H9 (cell line): ENCODE measurements around the gene NCCRP1. TPM values are rescaled to one million over a fixed set of nuclear protein-coding genes. Genes with fewer than 3 reads are reported as not detected.

Experiments
- DNase-seq: peaks from one replicate; pipeline ENCODE4 v3.0.0-alpha.2; 2017
- H2AFZ ChIP-seq: one replicate; pipeline ENCODE4 v1.6.1; 2013; ENCODE audit warnings: mild to moderate bottlenecking, low read length, control low read depth, moderate library complexity
- H2AK5ac ChIP-seq: 2 replicates; pipeline ENCODE4 v1.6.1; 2013; ENCODE audit warnings: low read length, control low read depth, mixed read lengths; ENCODE audit not compliant: insufficient read length
- H2BK120ac ChIP-seq: one replicate; pipeline ENCODE4 v1.6.1; 2013; ENCODE audit warnings: low read depth, mild to moderate bottlenecking, low read length, control low read depth, inconsistent platforms; ENCODE audit not compliant: poor library complexity, severe bottlenecking
- H2BK12ac ChIP-seq: 2 replicates; pipeline ENCODE4 v1.6.1; 2013; ENCODE audit warnings: low read length, control low read depth, mixed read lengths, low read depth; ENCODE audit not compliant: insufficient read length
- H2BK15ac ChIP-seq: 2 replicates; pipeline ENCODE4 v1.6.1; 2013; ENCODE audit warnings: low read depth, low read length, control low read depth
- H2BK20ac ChIP-seq: one replicate; pipeline ENCODE4 v1.6.1; 2013; ENCODE audit warnings: low read depth, mild to moderate bottlenecking, low read length, control low read depth, inconsistent platforms; ENCODE audit not compliant: poor library complexity, severe bottlenecking
- H2BK5ac ChIP-seq: 2 replicates; pipeline ENCODE4 v1.6.1; 2013; ENCODE audit warnings: low read length, control low read depth, mixed read lengths; ENCODE audit not compliant: insufficient read length
- H3K14ac ChIP-seq: 2 replicates; pipeline ENCODE4 v1.6.1; 2013; ENCODE audit warnings: low read length, control low read depth; ENCODE audit not compliant: insufficient read depth
- H3K18ac ChIP-seq: 2 replicates; pipeline ENCODE4 v1.6.1; 2013; ENCODE audit warnings: low read depth, mild to moderate bottlenecking, mixed read lengths, low read length, control low read depth; ENCODE audit not compliant: insufficient read length
- H3K23ac ChIP-seq: 2 replicates; pipeline ENCODE4 v1.6.1; 2013; ENCODE audit warnings: low read length, control low read depth, mixed read lengths, low read depth; ENCODE audit not compliant: insufficient read length
- H3K23me2 ChIP-seq: 2 replicates; pipeline ENCODE4 v1.6.1; 2013; ENCODE audit warnings: low read depth, mild to moderate bottlenecking, mixed read lengths, low read length, control low read depth; ENCODE audit not compliant: insufficient read length, poor library complexity, severe bottlenecking
- H3K27ac ChIP-seq: 2 replicates; pipeline ENCODE4 v1.5.1; 2013; ENCODE audit warnings: low read length, control low read depth, mixed read lengths, low read depth; ENCODE audit not compliant: insufficient read length
- H3K27me3 ChIP-seq: 2 replicates; pipeline ENCODE4 v1.6.1; 2013; ENCODE audit warnings: low read length, control low read depth, inconsistent platforms; ENCODE audit not compliant: insufficient read depth
- H3K4ac ChIP-seq: 2 replicates; pipeline ENCODE4 v1.6.1; 2013; ENCODE audit warnings: low read depth, mild to moderate bottlenecking, control low read depth, inconsistent platforms, low read length, moderate library complexity
- H3K4me1 ChIP-seq: 2 replicates; pipeline ENCODE4 v1.6.1; 2013; ENCODE audit warnings: low read length, control low read depth, inconsistent platforms; ENCODE audit not compliant: insufficient read depth
- H3K4me2 ChIP-seq: 2 replicates; pipeline ENCODE4 v1.6.1; 2013; ENCODE audit warnings: low read length, control low read depth, mixed read lengths; ENCODE audit not compliant: insufficient read length, insufficient read depth
- H3K56ac ChIP-seq: 2 replicates; pipeline ENCODE4 v1.6.1; 2013; ENCODE audit warnings: low read depth, mild to moderate bottlenecking, mixed read lengths, low read length, control low read depth; ENCODE audit not compliant: insufficient read length
- H3K79me1 ChIP-seq: 2 replicates; pipeline ENCODE4 v1.6.1; 2013; ENCODE audit warnings: low read depth, mild to moderate bottlenecking, moderate library complexity, low read length, control low read depth, inconsistent platforms; ENCODE audit not compliant: insufficient read depth, poor library complexity, severe bottlenecking
- H3K79me2 ChIP-seq: 2 replicates; pipeline ENCODE4 v1.6.1; 2013; ENCODE audit warnings: low read length, control low read depth, inconsistent platforms; ENCODE audit not compliant: insufficient read depth
- H3K9ac ChIP-seq: 2 replicates; pipeline ENCODE4 v1.6.1; 2013; ENCODE audit warnings: low read length, control low read depth, mixed read lengths; ENCODE audit not compliant: insufficient read length; ENCODE audit errors: extremely low read depth
- H3K9me3 ChIP-seq: one replicate; pipeline ENCODE4 v1.6.1; 2013; ENCODE audit warnings: low read depth, low read length, inconsistent platforms; ENCODE audit not compliant: control insufficient read depth
- H3T11ph ChIP-seq: one replicate; pipeline ENCODE4 v1.6.1; 2013; ENCODE audit warnings: mild to moderate bottlenecking, low read length, control low read depth, inconsistent platforms
- H4K20me1 ChIP-seq: one replicate; pipeline ENCODE4 v1.6.1; 2013; ENCODE audit not compliant: control insufficient read depth, insufficient read length, insufficient read depth
- H4K5ac ChIP-seq: 2 replicates; pipeline ENCODE4 v1.6.1; 2013; ENCODE audit warnings: low read depth, mild to moderate bottlenecking, mixed read lengths, low read length, control low read depth; ENCODE audit not compliant: insufficient read length
- H4K8ac ChIP-seq: replicated peaks from 2 replicates; pipeline ENCODE4 v1.6.1; 2013; ENCODE audit warnings: low read length, control low read depth, mixed read lengths, low read depth; ENCODE audit not compliant: insufficient read length
- H4K91ac ChIP-seq: 2 replicates; pipeline ENCODE4 v1.6.1; 2013; ENCODE audit warnings: low read depth, mild to moderate bottlenecking, moderate library complexity, mixed read lengths, low read length, control low read depth; ENCODE audit not compliant: insufficient read length
- H3K27ac Mint-ChIP-seq, 3 experiments: 2 replicates in 2 of 3; 3 replicates in 1 of 3; pipeline ENCODE4 v1.8.0; 2020 to 2021; ENCODE audit warnings: mixed read lengths in 3 of 3, mild to moderate bottlenecking in 1 of 3, moderate library complexity in 1 of 3
- H3K27me3 Mint-ChIP-seq: 2 replicates; pipeline ENCODE4 v1.8.0; 2021; ENCODE audit warnings: low read depth, mild to moderate bottlenecking, moderate library complexity, mixed read lengths
- H3K36me3 Mint-ChIP-seq, 3 experiments: 2 replicates in 2 of 3; 3 replicates in 1 of 3; pipeline ENCODE4 v1.8.0; 2020 to 2021; ENCODE audit warnings: low read depth in 3 of 3, mixed read lengths in 3 of 3; ENCODE audit not compliant: insufficient read depth in 1 of 3
- H3K4me1 Mint-ChIP-seq, 2 experiments: 2 replicates each; pipeline ENCODE4 v1.8.0; 2020; ENCODE audit warnings: mixed read lengths in 2 of 2
- H3K4me3 Mint-ChIP-seq, 2 experiments: 2 replicates in 1 of 2; 3 replicates in 1 of 2; pipeline ENCODE4 v1.8.0; 2020 to 2021; ENCODE audit warnings: mild to moderate bottlenecking in 2 of 2, mixed read lengths in 2 of 2, moderate library complexity in 1 of 2
- H3K9me3 Mint-ChIP-seq, 2 experiments: 2 replicates in 1 of 2; 3 replicates in 1 of 2; pipeline ENCODE4 v1.8.0; 2020; ENCODE audit warnings: mild to moderate bottlenecking in 2 of 2, mixed read lengths in 2 of 2, moderate library complexity in 1 of 2
- WGBS: extraction: QIAGEN DNeasy Blood & Tissue Kit; methylation state at CpG from one replicate; pipeline ENCODE4 v1.1.7; 2013; ENCODE audit warnings: missing lambda C conversion rate, low lambda C conversion rate, mixed read lengths; ENCODE audit not compliant: insufficient read length; ENCODE audit errors: extremely low coverage; 5-methylcytosine and 5-hydroxymethylcytosine counted together
- total RNA-seq: library from RNA; stranded (reverse); gene quantifications from 2 replicates; pipeline ENCODE4 v1.2.1, GENCODE V29; 2021
- TF ChIP-seq, protein P1 (sequence below): fragments of 200-600 bp; sonication (generic); conservative IDR thresholded peaks from 3 replicates; pipeline ENCODE4 v1.8.0; 2021; ENCODE audit warnings: antibody characterized with exemption, mild to moderate bottlenecking

Gene NCCRP1
- total RNA-seq, 1 experiment from 2014 or later = 1.9 TPM

DNA sequence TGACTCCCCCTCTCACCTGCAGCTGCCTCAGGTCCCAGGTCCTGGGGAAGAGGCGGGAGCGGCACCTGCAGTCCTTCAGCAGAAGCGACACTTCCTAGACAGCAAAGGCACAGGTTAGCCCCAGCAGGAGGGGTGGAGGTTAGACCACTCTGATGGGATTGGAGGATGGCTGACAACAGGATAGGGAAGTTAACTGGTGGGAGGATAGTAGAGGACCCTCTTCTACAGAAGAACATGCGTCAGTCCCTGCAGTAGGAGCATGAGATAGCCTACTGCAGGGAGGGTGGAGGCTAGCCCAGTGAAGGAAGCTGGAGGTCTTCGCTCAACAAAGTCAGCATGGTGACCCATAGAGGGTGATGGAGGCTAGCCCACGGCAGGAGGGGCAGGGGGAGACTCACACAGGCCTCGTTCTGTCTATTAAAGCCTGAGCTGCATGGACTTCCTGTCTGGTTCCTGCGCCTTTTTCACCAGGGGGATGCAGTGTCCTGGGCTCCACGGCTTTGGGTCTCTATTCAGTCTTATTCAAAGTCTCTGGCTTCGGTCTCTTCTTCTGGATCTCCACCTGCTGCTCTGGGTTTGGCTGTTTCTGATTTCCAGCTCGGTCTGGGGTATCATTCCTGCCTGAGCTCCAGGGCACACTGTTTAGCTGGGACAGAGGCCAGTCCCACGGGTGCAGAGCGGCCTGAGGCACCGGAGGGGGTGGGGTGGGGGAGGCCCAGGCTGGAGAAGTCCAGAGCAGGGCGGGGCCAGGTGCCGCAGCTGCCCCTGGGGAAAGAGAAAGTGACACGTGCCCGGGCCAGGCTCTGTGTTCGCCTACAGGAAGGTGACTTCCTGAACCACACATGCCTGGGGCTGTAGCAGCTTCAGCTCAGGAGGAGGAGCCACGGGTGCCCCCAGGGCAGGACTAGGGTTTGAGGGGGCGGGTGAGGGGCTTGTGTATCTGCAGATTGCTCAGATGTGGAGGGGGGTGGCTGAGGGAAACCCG, 40.7 kb downstream of the NCCRP1 start:
- H3K9me3 Mint-ChIP-seq = no peaks in the 10 kb centered on the region
- Histone ChIP-seq H2BK12ac (no peak overlapping the region), H2BK5ac (no peak overlapping the region), H4K91ac (no peak overlapping the region), H3K79me1 (no peaks in the 10 kb centered on the region), H3K9me3 (no peaks in the 10 kb centered on the region), H3K4me2 (no peak overlapping the region), H3K18ac (no peak overlapping the region), H3K23ac (no peak overlapping the region), H2AK5ac (no peak overlapping the region), H4K20me1 (no peaks in the 10 kb centered on the region), H2AFZ (no peak overlapping the region), H3T11ph (no peak overlapping the region), H2BK15ac (no peak overlapping the region), H3K14ac (no peak overlapping the region; the same call in 1 of the 2 replicates), H3K27ac (no peak overlapping the region), H2BK20ac (no peak overlapping the region), H2BK120ac (no peak overlapping the region), H4K5ac (no peak overlapping the region), H3K23me2 (no peaks in the 10 kb centered on the region), H3K56ac (no peak overlapping the region), H3K79me2 (no peaks in the 10 kb centered on the region), H3K4me1 (no peaks in the 10 kb centered on the region), H3K4ac (no peak overlapping the region), H4K8ac (no peak overlapping the region), H3K9ac (no peak overlapping the region), H3K27me3 (no peaks in the 10 kb centered on the region; the same call in 1 of the 2 replicates)
- no CpG with 5 or more reads among the region's 22 CpGs for WGBS
- peaks cover 0 to 4% of the 10 kb centered on the region in 2 experiments; a peak in 2 of 4 replicates for H3K4me1 Mint-ChIP-seq
- no peak overlapping the region for H3K27ac Mint-ChIP-seq
- TF ChIP-seq, protein P1, sequence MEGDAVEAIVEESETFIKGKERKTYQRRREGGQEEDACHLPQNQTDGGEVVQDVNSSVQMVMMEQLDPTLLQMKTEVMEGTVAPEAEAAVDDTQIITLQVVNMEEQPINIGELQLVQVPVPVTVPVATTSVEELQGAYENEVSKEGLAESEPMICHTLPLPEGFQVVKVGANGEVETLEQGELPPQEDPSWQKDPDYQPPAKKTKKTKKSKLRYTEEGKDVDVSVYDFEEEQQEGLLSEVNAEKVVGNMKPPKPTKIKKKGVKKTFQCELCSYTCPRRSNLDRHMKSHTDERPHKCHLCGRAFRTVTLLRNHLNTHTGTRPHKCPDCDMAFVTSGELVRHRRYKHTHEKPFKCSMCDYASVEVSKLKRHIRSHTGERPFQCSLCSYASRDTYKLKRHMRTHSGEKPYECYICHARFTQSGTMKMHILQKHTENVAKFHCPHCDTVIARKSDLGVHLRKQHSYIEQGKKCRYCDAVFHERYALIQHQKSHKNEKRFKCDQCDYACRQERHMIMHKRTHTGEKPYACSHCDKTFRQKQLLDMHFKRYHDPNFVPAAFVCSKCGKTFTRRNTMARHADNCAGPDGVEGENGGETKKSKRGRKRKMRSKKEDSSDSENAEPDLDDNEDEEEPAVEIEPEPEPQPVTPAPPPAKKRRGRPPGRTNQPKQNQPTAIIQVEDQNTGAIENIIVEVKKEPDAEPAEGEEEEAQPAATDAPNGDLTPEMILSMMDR = no peak
- peaks cover 68% of the 10 kb centered on the region for H3K27me3 Mint-ChIP-seq
- H3K4me3 Mint-ChIP-seq = no peak overlapping the region
- H3K36me3 Mint-ChIP-seq = no peaks in the 10 kb centered on the region
- DNase-seq = peak; percentile 71
